Occipital lobe (tissue), 2 donors: ENCODE results near the gene SELENOM. TPM values are rescaled to one million over a fixed set of nuclear protein-coding genes. Genes with fewer than 3 reads are reported as not detected.
"Not testable (repeated sequence)": the region's sequence is repeated elsewhere in the genome, so short reads cannot be mapped to it uniquely, and the experiment has no call there.

Experiments used
- DNase-seq: peaks from one replicate; lab custom pipeline; 2025; lab: John Stamatoyannopoulos, UW
- total RNA-seq: library from RNA; depleted of rRNA; stranded (reverse); fragments of >200 nt; gene quantifications from one replicate; pipeline ENCODE4 v1.2.3, GENCODE V29; 2014

SELENOM gene
- total RNA-seq, 1 donor from 2014 or later: 13.9 TPM

- DNase-seq: no peak
Measured at GRCh38 chr22:31133911-31134310, 26.5 kb upstream of the SELENOM start.

GRCh38 chr22:31130873-31131272 lies 23.5 kb upstream of the SELENOM start:
- DNase-seq: no peak

- no peak for DNase-seq
Measured at GRCh38 chr22:31128156-31128555, 20.8 kb upstream of the SELENOM start.

- no peak for DNase-seq
Measured at GRCh38 chr22:31127181-31127772, 19.9 kb upstream of the SELENOM start.

DNA sequence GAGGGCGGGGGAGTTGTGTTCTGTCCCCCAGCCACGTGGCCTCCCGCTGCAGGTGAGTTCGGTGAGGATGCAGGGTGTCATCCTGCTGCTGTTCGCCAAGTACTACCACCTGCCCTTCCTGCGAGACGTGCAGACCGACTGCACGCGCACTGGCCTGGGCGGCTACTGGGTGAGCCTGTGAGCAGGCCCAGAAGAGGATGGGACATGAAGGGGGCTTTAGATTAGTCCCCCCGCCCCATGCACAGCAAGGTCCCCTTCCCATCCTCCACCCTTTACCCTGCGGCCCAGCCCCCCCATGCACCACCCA lies 19.5 kb upstream of the SELENOM start:
- DNase-seq: no peak

DNA sequence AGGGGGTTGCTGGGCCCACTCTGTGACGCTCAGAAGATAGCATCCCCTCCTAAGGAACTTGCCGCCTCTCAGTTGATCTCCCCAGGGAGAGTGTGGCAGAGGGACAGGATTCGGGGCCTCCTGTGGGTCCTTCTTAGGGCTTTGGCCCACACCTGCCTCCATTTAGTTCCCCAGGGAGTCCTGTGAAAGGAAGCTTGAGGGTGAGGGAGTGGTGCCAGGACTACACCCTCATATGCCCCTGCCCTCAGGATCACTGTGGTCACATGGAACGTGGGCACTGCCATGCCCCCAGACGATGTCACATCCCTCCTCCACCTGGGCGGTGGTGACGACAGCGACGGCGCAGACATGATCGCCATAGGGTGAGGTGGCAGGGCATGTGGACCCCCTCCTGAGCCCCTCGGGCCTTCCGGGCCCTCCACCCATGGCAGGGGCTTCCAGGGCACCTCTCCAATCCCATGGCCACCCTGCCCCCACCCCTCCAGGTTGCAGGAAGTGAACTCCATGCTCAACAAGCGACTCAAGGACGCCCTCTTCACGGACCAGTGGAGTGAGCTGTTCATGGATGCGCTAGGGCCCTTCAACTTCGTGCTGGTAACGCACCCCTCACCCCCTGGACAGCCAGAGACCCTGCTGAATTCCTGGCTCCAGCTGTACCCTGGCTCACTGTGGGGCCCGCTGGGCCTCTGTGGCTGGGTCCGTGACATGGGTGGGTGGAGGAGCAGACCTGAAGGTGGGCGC lies 18.9 kb upstream of the SELENOM start:
- no peak for DNase-seq

- no peak for DNase-seq
Measured at GRCh38 chr22:31125521-31126117, 18.3 kb upstream of the SELENOM start.

GRCh38 chr22:31124811-31125465 lies 17.6 kb upstream of the SELENOM start:
- no peak for DNase-seq

- no peak for DNase-seq
Measured at GRCh38 chr22:31124290-31124689, 16.9 kb upstream of the SELENOM start.

- DNase-seq: no peak
Measured at GRCh38 chr22:31123292-31123602, 15.9 kb upstream of the SELENOM start.

DNA sequence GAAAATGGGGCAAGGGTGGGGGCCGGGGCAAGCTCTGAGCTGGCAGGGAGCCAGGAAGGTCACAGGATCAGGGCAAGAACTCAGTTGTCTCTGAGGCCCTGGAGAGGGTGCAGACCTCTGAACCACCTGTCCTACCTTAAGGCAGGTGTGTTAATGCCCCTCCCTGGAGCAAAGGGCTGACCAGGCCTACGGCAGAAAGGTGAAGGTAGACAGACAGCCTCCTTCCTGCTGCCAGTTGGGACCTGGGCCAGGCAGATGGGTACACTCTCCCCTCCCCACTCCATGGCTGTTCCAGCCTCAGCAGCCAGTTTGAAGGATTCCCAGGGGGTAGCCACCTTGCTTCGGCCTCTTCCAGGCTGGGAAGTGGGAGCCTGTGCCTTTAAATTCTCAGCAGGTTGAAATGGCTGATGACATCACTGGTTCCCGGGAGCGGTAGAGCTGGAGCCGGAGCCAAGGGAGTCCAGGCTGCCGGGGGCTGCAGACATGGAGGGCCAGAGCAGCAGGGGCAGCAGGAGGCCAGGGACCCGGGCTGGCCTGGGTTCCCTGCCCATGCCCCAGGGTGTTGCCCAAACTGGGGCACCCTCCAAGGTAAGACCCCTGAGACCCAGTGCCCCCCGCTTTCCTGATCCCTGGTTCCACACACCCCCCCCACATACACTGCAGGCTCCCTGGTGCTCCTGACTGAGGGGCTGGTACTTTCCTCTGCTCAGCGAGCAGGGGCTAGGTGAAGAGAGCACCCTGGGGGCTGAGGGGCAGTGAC lies 15.3 kb upstream of the SELENOM start, which contains the start of gene INPP5J:
Gene INPP5J, plus strand, starts transcription at position 435 of the 760 bp plus-strand sequence. Its CDS starts 49 bp downstream, at position 484.
- peak; percentile 59 for DNase-seq

DNA sequence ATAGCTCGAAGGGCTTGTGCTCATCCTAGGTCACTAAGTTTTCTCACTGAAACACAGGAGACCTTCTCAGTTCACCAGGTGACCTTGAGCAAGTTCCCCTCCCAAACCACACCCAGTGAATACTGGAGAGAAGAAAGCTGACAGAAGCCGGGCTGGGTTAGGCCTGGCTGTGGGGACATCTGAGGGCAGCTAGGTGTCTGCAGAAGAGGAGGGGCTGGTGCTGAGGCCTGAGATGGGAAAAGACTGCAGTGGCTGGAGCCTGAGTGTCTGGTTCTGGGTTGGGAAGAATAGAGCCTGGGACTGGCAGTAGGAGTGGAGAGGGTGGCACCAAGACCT lies 14.8 kb upstream of the SELENOM start:
- DNase-seq: no peak

GRCh38 chr22:31121403-31121802 lies 14.0 kb upstream of the SELENOM start:
- DNase-seq: no peak

GRCh38 chr22:31120642-31121041 lies 13.3 kb upstream of the SELENOM start:
- DNase-seq: no peak

- DNase-seq: no peak
Measured at GRCh38 chr22:31120230-31120629, 12.9 kb upstream of the SELENOM start.

DNA sequence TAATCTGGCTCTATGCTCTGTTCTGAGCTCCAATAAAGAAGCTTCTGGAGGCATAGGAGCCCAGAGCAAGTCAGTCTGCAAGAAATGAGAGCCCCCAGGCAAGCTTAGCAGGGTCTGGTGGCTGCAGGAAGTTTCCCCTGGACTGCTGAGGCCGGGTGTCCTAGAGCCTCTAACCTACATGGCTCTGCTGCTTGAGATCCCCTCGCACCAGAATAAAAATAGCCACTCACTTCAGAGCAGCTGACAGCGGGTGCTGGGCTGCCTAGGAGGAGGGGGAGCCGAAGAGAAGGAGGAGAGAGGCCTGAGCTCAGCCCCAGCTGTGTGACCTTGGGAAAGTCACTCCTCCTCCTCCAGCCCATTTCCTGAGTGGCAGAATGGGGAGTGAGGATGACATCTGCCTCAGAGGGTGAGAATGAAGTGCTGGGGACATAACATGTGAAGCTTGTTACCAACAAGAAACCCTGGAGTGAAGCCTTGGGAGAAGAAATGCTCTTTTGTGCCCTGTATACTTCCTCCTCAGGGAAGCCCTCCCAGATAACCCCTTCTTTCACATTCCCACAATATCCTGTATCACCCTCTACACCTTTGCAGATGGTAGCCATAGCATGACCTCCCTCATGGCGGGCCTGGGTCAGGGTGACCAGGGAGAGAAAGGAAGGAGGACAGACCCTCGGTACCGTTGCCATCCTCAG lies 11.8 kb upstream of the SELENOM start:
- no peak for DNase-seq

DNA sequence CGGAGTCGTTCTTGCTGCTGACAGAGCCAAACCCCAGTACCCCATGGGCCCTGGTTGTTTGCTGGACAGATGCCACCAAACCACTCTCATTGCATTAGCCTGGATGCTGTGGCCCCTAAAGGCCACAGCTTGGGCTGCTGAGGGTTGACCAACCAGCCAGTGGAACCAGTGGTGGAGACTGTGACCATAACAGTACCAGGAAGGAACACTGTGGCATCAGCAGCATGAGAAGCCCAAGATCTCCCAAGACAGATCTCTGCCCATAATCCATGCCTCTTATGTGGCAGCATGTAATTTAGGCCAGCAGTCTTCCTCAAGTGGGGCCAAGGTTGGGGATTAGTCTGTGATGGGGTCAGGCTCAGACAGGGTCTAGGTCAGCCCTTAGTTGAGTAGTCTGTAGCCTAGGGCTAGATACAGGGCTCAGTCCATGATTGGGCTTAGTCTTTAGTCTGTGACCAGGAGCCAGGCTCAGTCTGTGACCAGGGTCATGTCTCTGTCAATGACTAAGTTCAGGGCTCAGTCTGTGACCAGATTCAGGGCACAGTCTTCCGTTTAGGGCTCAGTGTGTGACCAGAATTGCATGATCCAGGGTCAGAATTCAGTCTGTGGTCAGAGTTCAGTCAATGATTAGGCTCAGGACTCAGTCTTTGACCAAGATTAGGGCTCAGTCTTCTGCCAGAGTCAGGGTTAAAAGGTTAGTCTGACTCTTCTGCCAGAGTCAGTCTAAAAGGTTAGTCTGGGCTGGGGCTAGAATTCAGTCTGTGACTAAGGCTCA lies 10.9 kb upstream of the SELENOM start:
- no peak for DNase-seq

DNA sequence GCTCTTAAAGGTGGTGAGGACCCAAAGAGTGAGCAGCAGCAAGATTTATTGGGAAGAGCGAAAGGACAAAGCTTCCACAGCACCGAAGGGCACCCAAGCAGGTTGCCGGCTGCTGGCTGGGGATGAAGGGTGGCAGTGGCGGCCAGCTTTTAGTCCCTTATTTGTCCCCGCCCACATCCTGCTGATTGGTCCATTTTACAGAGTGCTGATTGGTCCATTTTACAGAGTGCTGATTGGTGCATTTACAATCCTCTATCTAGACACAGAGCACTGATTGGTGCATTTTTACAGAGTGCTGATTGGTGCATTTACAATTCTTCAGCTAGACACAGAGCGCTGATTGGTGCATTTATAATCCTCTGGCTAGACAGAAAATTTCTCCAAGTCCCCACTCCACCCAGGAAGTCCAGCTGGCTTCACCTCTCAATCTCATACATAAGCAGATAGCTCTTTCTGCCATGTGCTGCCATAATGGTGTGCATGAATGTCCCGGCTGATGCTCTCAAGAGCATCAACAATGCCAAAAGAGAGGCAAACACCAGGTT lies 5.3 kb upstream of the SELENOM start:
- not testable (repeated sequence) for DNase-seq

- DNase-seq: no peak
Measured at GRCh38 chr22:31107894-31108218, 488 bp upstream of the SELENOM start.

GRCh38 chr22:31106731-31107177 lies 614 bp downstream of the SELENOM start:
- DNase-seq: no peak
